Measurements from ENCODE around the gene C1RL.

Gene C1RL

GRCh38 chr12:7045913-7046312, 63.1 kb downstream of the C1RL start:
- no peak for DNase-seq (ENCODE audit: low read depth)
- TF ChIP-seq, protein P1, sequence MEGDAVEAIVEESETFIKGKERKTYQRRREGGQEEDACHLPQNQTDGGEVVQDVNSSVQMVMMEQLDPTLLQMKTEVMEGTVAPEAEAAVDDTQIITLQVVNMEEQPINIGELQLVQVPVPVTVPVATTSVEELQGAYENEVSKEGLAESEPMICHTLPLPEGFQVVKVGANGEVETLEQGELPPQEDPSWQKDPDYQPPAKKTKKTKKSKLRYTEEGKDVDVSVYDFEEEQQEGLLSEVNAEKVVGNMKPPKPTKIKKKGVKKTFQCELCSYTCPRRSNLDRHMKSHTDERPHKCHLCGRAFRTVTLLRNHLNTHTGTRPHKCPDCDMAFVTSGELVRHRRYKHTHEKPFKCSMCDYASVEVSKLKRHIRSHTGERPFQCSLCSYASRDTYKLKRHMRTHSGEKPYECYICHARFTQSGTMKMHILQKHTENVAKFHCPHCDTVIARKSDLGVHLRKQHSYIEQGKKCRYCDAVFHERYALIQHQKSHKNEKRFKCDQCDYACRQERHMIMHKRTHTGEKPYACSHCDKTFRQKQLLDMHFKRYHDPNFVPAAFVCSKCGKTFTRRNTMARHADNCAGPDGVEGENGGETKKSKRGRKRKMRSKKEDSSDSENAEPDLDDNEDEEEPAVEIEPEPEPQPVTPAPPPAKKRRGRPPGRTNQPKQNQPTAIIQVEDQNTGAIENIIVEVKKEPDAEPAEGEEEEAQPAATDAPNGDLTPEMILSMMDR (IDR thresholded peaks at IDR 0.05; ENCODE audit: insufficient read depth, low read depth, low read length, missing control alignments): no peak
- H3K4me3 ChIP-seq (ENCODE audit: low read length): no peak overlapping the region
